ENCODE measurements around the gene ZGLP1. TPM values are rescaled to one million over a fixed set of nuclear protein-coding genes. Genes with fewer than 3 reads are reported as not detected.
"Not testable (repeated sequence)": the region's sequence is repeated elsewhere in the genome, so short reads cannot be mapped to it uniquely, and the experiment has no call there.

Gene ZGLP1
- total RNA-seq (2012; rRNA removed): under 0.01 and 1.5 TPM in 2 replicates

DNA sequence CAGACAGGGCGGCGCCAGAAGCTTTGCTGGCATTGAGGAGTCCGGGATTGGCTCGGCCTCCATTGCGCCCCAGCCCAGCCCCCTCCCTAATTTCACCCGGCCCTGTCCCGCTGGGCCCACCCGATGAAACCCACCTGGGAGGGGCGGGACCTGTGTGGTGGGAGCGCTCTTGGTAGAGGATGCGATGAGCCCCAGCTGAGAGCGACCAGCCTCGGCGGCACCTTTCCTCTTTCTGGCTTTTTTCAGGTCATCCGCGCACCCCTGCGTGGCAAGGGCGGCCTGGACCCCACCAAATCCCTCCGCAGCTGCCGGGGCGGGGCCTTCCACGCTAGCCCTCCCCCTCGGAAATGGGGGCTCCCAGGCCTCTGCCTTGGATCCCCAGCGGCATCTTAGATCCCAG lies at the start of gene ZGLP1:
Gene ZGLP1 (minus strand): TSS at position 393 of the 400 bp plus-strand sequence.
- Histone ChIP-seq H3K4me1 (ENCODE audit: control insufficient read depth, insufficient read depth, low read length) (peaks cover 15% of the 10 kb centered on the region), H3K4me2 (ENCODE audit: low read length) (no peak within 1 kb of the TSS), H3K9me3 (replicated peaks; ENCODE audit: low read length) (no peaks in the 10 kb centered on the region), H3K9ac (ENCODE audit: low read depth, low read length) (no peak within 1 kb of the TSS), H3K4me3 (ENCODE audit: low read length) (no peak within 1 kb of the TSS), H3K27me3 (ENCODE audit: control insufficient read depth, insufficient read depth, low read length) (no peaks in the 10 kb centered on the region), H3K36me3 (ENCODE audit: insufficient read depth, low read length) (no peaks in the 10 kb centered on the region)

- Histone ChIP-seq H3K4me2 (ENCODE audit: low read length) (no peak overlapping the region), H3K9me3 (replicated peaks; ENCODE audit: low read length) (no peaks in the 10 kb centered on the region), H3K4me3 (ENCODE audit: low read length) (no peak overlapping the region), H3K27me3 (ENCODE audit: control insufficient read depth, insufficient read depth, low read length) (no peaks in the 10 kb centered on the region), H3K9ac (ENCODE audit: low read depth, low read length) (no peak overlapping the region), H3K36me3 (ENCODE audit: insufficient read depth, low read length) (peaks cover 54% of the 10 kb centered on the region), H3K4me1 (ENCODE audit: control insufficient read depth, insufficient read depth, low read length) (no peaks in the 10 kb centered on the region)
Measured at GRCh38 chr19:10356431-10356830, 46.8 kb upstream of the ZGLP1 start.

- Histone ChIP-seq H3K36me3 (ENCODE audit: insufficient read depth, low read length) (peaks cover 49% of the 10 kb centered on the region), H3K9ac (ENCODE audit: low read depth, low read length) (no peak overlapping the region), H3K4me1 (ENCODE audit: control insufficient read depth, insufficient read depth, low read length) (no peaks in the 10 kb centered on the region), H3K9me3 (replicated peaks; ENCODE audit: low read length) (no peaks in the 10 kb centered on the region), H3K4me3 (ENCODE audit: low read length) (no peak overlapping the region), H3K27me3 (ENCODE audit: control insufficient read depth, insufficient read depth, low read length) (no peaks in the 10 kb centered on the region), H3K4me2 (ENCODE audit: low read length) (no peak overlapping the region)
Measured at GRCh38 chr19:10353793-10354391, 44.3 kb upstream of the ZGLP1 start.

GRCh38 chr19:10352764-10353671 lies 43.4 kb upstream of the ZGLP1 start:
- Histone ChIP-seq H3K4me2 (ENCODE audit: low read length) (no peak overlapping the region), H3K9ac (ENCODE audit: low read depth, low read length) (no peak overlapping the region), H3K9me3 (replicated peaks; ENCODE audit: low read length) (no peaks in the 10 kb centered on the region), H3K27me3 (ENCODE audit: control insufficient read depth, insufficient read depth, low read length) (no peaks in the 10 kb centered on the region), H3K4me1 (ENCODE audit: control insufficient read depth, insufficient read depth, low read length) (no peaks in the 10 kb centered on the region), H3K4me3 (ENCODE audit: low read length) (no peak overlapping the region), H3K36me3 (ENCODE audit: insufficient read depth, low read length) (peaks cover 46% of the 10 kb centered on the region)

DNA sequence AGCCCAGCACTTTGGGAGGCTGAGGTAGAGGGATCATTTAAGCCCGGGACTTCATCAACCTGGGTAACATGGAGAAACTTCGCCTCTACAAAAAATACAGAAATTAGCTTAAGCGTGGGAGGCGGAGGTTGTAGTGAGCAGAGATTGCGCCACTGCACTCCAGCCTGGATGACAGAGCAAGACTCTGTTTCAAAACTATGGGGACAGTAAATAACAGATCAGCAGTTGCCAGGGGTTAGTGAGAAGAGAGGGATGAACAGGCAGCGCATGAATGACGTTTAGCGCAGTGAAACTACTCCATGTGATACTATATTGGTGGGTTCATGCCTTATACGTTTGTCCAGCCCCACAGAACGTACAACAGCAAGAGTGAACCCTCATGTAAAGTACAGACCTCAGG lies 36.9 kb upstream of the ZGLP1 start:
- H3K4me1 ChIP-seq (ENCODE audit: control insufficient read depth, insufficient read depth, low read length): peaks cover 6% of the 10 kb centered on the region
- no peaks in the 10 kb centered on the region for H3K27me3 ChIP-seq (ENCODE audit: control insufficient read depth, insufficient read depth, low read length)
- H3K36me3 ChIP-seq (ENCODE audit: insufficient read depth, low read length): peaks cover 11% of the 10 kb centered on the region
- no peak overlapping the region for H3K9ac ChIP-seq (ENCODE audit: low read depth, low read length)
- H3K9me3 ChIP-seq (replicated peaks; ENCODE audit: low read length): no peaks in the 10 kb centered on the region
- H3K4me2 ChIP-seq (ENCODE audit: low read length): no peak overlapping the region
- no peak overlapping the region for H3K4me3 ChIP-seq (ENCODE audit: low read length)

DNA sequence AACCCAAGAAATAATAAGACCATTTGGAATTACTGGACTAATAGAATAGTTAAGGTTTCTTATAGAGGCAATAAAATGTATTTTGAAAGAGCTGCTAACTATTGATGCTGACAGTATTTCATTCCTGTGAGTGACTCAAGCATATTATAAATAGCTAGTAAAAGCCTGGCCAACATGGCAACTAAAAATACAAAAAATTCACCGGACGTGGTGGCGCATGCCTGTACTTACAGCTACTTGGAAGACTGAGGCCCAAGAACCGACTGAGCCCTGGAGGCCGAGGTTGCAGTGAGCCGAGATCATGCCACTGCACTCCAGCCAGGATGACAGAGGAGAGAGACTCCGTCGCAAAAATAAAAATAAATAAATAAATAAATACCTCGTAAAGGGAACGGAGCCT lies 35.2 kb upstream of the ZGLP1 start:
- H3K27me3 ChIP-seq (ENCODE audit: control insufficient read depth, insufficient read depth, low read length): no peaks in the 10 kb centered on the region
- no peak overlapping the region for H3K4me3 ChIP-seq (ENCODE audit: low read length)
- H3K36me3 ChIP-seq (ENCODE audit: insufficient read depth, low read length): peaks cover 1% of the 10 kb centered on the region
- H3K9me3 ChIP-seq (replicated peaks; ENCODE audit: low read length): no peaks in the 10 kb centered on the region
- H3K9ac ChIP-seq (ENCODE audit: low read depth, low read length): no peak overlapping the region
- H3K4me2 ChIP-seq (ENCODE audit: low read length): no peak overlapping the region
- peaks cover 6% of the 10 kb centered on the region for H3K4me1 ChIP-seq (ENCODE audit: control insufficient read depth, insufficient read depth, low read length)

- Histone ChIP-seq H3K36me3 (ENCODE audit: insufficient read depth, low read length) (no peaks in the 10 kb centered on the region), H3K9me3 (replicated peaks; ENCODE audit: low read length) (no peaks in the 10 kb centered on the region), H3K4me2 (ENCODE audit: low read length) (no peak overlapping the region), H3K4me3 (ENCODE audit: low read length) (no peak overlapping the region), H3K4me1 (ENCODE audit: control insufficient read depth, insufficient read depth, low read length) (peaks cover 6% of the 10 kb centered on the region), H3K27me3 (ENCODE audit: control insufficient read depth, insufficient read depth, low read length) (peaks cover 3% of the 10 kb centered on the region), H3K9ac (ENCODE audit: low read depth, low read length) (no peak overlapping the region)
Measured at GRCh38 chr19:10343495-10343894, 33.9 kb upstream of the ZGLP1 start.

GRCh38 chr19:10339977-10340376 lies 30.4 kb upstream of the ZGLP1 start:
- H3K36me3 ChIP-seq (ENCODE audit: insufficient read depth, low read length): no peaks in the 10 kb centered on the region
- no peaks in the 10 kb centered on the region for H3K9me3 ChIP-seq (replicated peaks; ENCODE audit: low read length)
- no peak overlapping the region for H3K9ac ChIP-seq (ENCODE audit: low read depth, low read length)
- H3K4me3 ChIP-seq (ENCODE audit: low read length): no peak overlapping the region
- no peak overlapping the region for H3K4me2 ChIP-seq (ENCODE audit: low read length)
- H3K4me1 ChIP-seq (ENCODE audit: control insufficient read depth, insufficient read depth, low read length): peaks cover 2% of the 10 kb centered on the region
- peaks cover 5% of the 10 kb centered on the region for H3K27me3 ChIP-seq (ENCODE audit: control insufficient read depth, insufficient read depth, low read length)

DNA sequence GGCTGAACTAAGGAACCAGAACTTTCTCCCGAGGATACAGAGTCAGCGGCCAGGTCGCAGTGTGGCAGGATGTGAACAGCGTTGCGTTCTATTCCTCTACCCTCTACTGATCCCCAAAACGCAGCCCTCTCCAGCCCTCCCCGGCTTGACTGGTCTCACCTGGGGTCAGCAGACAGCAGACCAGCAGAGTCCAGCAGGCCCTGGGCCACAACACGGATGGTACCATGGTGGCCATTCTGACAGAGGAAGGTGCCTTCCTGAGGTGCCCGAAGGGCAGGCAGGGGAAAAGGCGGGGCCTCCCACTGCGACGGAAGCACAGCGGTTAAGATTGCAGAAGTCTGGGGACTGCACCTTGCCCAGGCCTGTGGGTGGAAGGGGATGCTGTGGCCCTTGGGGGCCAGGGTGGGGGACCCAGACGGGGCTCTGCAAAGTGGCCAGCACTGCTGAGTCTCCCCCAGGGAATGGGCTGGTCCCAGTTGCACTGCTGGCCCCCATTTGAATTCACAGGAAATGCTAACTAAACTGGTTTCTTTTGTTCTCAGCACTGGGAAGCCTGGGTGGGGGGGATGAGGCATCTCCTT lies 29.9 kb upstream of the ZGLP1 start, which contains the start of gene ICAM3:
Gene ICAM3 (minus strand): TSS at position 245 of the 581 bp plus-strand sequence. CDS start 10 bp downstream, at position 235.
- peaks cover 5% of the 10 kb centered on the region for H3K4me1 ChIP-seq (ENCODE audit: control insufficient read depth, insufficient read depth, low read length)
- no peak within 1 kb of the TSS for H3K9ac ChIP-seq (ENCODE audit: low read depth, low read length)
- peaks cover 5% of the 10 kb centered on the region for H3K27me3 ChIP-seq (ENCODE audit: control insufficient read depth, insufficient read depth, low read length)
- no peaks in the 10 kb centered on the region for H3K9me3 ChIP-seq (replicated peaks; ENCODE audit: low read length)
- no peaks in the 10 kb centered on the region for H3K36me3 ChIP-seq (ENCODE audit: insufficient read depth, low read length)
- no peak within 1 kb of the TSS for H3K4me2 ChIP-seq (ENCODE audit: low read length)
- no peak within 1 kb of the TSS for H3K4me3 ChIP-seq (ENCODE audit: low read length)

- Histone ChIP-seq H3K9ac (ENCODE audit: low read depth, low read length) (no peak overlapping the region), H3K4me2 (ENCODE audit: low read length) (no peak overlapping the region), H3K27me3 (ENCODE audit: control insufficient read depth, insufficient read depth, low read length) (peaks cover 5% of the 10 kb centered on the region), H3K4me3 (ENCODE audit: low read length) (no peak overlapping the region), H3K36me3 (ENCODE audit: insufficient read depth, low read length) (no peaks in the 10 kb centered on the region), H3K9me3 (replicated peaks; ENCODE audit: low read length) (no peaks in the 10 kb centered on the region), H3K4me1 (ENCODE audit: control insufficient read depth, insufficient read depth, low read length) (peaks cover 10% of the 10 kb centered on the region)
Measured at GRCh38 chr19:10338940-10339339, 29.3 kb upstream of the ZGLP1 start.

GRCh38 chr19:10336725-10337124 lies 27.1 kb upstream of the ZGLP1 start:
- H3K9ac ChIP-seq (ENCODE audit: low read depth, low read length); H3K4me3 ChIP-seq (ENCODE audit: low read length); H3K36me3 ChIP-seq (ENCODE audit: insufficient read depth, low read length); H3K27me3 ChIP-seq (ENCODE audit: control insufficient read depth, insufficient read depth, low read length); H3K4me2 ChIP-seq (ENCODE audit: low read length); H3K9me3 ChIP-seq (replicated peaks; ENCODE audit: low read length): not testable (repeated sequence)
- H3K4me1 ChIP-seq (ENCODE audit: control insufficient read depth, insufficient read depth, low read length): peaks cover 18% of the 10 kb centered on the region

All from skeletal muscle satellite cell (primary cell).